Limb (tissue), 2 donors: ENCODE data around the gene CEP19.

Source experiments
- DNase-seq, 2 donors: peaks; one replicate each; pipeline ENCODE4 v3.0.0-alpha.2; 2016; ENCODE audit errors: extremely low spot score in 2 of 2

Gene CEP19

GRCh38 chr3:196712514-196713413, 714 bp upstream of the CEP19 start:
- peak; percentile 18 to 89 for DNase-seq

GRCh38 chr3:196708467-196708866, 3.6 kb downstream of the CEP19 start:
- no peak for DNase-seq

DNA sequence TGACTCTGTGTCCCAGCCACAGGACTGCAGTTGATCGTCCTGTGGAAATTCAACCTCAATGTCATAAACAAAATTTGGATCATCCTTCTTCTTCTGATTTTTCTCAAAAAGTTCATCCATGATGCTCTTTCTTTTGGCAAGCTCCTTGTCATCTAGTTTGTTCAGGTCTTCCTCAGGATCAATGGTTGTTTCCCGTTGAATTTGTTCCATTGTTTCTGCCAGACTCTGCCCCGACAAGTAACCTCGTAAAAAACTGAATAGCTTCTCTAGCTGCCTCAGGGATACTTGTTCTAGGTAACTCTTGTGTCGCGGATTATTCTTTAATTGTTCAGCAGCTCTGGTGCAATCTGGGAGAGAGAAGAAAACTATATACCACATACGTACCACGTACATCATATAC, 4.5 kb downstream of the CEP19 start:
- DNase-seq = no peak

- no peak for DNase-seq
Measured at GRCh38 chr3:196706731-196707130, 5.3 kb downstream of the CEP19 start.

DNA sequence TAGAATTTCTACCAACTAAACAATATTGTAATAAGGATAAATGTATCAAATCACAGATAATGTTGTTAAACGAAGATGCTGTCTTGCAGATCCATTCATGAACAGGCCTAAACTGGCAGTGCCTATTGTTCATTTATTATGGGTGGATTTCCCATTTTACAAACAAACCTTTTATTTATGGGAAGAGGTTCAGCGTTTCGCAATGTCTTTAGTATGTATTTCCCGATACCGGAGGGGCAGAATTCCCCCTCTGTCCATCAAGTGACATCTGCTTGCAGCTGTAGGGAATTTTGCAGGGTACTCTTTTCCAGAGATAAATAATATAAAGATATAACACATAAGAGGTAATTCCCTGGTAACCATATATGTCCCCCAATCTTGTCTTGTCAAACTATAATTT, 5.7 kb downstream of the CEP19 start:
- DNase-seq = no peak

DNA sequence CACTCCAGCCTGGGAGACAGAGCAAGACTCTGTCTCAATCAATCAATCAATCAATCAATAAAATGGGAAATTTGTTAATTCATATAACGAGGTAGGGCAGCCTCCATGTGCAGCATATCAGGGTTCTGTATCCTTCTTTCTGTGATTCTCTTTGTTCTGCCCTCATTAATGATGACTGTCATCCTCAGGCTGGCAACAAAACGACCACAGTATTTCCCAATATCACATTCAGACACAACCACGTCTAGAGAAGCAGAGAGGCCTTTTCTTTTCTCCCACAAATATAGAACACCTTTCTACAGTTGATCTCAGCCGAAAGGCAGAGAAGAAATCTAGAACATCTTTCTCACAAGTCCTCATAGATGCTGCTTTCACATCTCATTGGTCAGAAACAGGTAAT, 11.2 kb downstream of the CEP19 start:
- no peak for DNase-seq

DNA sequence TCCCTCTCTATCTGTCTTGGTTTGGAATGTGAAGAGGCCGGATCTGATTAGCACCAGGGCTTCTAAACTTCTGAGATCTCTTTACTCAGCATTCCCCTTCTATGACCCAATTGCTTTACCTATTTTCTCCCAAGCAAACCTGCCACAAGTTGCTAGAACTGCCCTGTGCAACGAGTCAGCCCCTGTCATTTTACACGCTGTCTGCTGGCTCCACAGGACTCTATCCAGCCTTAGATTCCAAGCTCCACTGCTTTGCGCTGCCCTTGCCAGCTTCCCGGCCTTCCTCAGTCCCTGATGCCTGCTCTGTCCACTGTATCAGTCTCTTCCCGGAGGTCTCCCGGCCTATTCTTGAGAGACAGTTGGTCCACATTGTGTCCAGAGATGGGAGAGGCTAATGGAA, 12.3 kb downstream of the CEP19 start:
- DNase-seq = no peak

- no peak for DNase-seq
Measured at GRCh38 chr3:196697270-196697669, 14.8 kb downstream of the CEP19 start.

- DNase-seq = no peak
Measured at GRCh38 chr3:196695849-196696226, 16.2 kb downstream of the CEP19 start.

- no peak for DNase-seq
Measured at GRCh38 chr3:196694941-196695848, 16.9 kb downstream of the CEP19 start.

DNA sequence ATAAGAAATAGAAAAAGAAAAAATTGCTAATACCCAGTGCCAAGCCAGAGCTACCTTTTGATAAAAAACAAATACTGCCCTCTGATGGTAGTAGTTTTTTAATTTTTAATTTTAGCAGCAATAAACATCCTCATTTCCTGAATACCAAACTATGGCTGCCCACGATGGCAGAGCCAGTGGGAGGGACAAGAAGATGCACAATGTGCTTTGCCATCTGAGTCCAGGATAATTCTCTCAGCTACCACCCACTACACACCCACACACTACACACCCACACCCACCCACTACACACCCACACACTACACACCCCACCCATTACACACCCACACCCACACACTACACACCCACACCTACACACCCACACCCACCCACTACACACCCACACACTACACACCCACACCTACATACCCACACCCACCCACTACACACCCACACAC, 17.8 kb downstream of the CEP19 start:
- no peak for DNase-seq

DNA sequence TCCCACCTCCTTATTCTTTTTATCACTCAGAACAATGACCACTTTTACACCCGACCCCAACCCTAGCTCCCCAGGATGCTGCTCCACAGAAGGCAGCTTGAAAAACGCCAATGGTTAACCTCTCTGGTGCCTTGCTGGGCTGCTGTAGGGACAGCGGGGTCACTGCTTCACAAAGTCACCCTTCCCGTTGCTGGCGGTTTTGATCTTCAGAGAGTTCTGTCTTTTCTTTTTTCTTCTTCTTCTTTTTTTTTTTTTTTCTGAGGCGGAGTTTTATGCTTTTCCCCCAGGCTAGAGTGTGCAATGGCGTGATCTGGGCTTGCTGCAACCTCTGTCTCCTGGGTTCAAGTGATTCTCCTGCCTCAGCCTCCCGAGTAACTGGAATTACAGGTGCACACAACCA, 20.7 kb downstream of the CEP19 start:
- DNase-seq = no peak

- DNase-seq = no peak
Measured at GRCh38 chr3:196689941-196690660, 21.9 kb downstream of the CEP19 start.

GRCh38 chr3:196688349-196688748, 23.7 kb downstream of the CEP19 start:
- no peak for DNase-seq

GRCh38 chr3:196686436-196686835, 25.6 kb downstream of the CEP19 start:
- DNase-seq = no peak

DNA sequence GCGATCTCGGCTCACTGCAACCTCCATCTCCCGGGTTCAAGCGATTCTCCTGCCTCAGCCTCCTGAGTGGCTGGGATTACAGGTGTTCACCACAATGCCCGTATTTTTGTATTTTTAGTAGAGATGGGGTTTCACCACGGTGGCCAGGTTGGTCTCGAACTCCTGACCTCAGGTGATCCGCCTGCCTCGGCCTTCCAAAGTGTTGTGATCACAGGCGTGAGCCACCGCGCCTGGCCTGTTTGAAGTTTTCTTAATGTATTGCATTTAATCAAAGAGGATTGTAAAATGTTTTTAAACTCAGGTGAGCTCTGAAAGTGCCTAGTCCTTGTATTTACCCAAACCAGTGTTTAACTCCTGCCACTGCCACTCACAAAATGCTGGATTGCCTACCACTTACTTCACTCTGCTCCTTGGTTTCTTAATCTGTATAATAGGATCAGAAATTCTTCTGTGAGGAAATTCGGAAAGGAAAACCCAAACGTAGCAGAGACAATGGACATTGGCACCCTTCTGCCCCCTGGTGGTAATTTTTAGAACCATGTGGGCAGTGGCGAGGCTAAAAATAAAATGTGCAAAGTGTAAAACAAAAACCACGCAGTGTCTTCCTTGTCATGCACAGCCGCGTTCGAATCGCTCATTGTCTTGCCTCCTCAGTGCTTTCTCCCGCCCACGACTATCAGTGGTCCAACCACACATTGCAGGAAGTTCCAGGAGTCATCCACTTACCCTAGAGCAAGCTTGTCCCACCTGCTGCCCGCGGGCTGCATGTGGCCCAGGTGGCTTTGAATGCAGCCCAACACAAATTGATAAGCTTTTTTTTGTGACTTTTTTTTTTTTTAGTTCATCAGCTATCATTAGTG, 27.3 kb downstream of the CEP19 start:
- peak; percentile 55 to 71 for DNase-seq

DNA sequence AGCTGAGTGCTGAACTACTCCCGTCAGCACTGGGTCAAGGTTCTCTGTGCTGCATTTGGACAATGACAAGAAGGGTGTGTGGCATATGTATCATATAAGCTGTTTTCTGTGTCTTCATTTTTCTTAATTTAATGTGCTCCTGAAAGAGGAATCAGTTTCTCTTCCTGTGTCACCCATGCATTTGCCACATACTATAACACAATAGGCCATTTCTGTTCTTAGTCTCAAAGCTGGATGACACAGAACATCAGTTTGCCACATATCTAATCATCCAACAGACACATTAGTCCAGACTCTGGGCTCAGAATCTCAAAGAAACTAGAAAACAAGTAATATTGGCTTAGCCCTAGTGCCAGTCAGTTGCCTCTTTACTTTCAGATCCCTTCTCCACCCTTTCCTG, 34.1 kb downstream of the CEP19 start:
- no peak for DNase-seq

GRCh38 chr3:196677353-196677752, 34.7 kb downstream of the CEP19 start:
- no peak for DNase-seq

DNA sequence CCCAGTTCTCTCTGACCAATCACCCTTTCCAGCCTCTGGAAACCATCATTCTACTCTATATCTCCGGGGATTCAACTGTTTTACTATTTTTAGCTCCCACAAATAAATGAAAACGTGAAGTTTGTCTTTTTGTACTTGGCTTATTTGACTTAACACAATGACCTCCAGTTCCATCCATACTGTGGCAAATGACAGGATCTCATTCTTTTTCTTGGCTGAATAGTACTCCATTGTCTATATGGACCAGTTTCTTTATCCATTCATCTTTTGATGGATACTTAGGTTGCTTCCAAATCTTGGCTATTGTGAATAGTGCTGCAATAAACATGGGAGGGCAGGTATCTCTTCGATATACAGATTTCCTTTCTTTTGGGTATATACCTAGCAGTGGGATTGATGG, 38.4 kb downstream of the CEP19 start:
- DNase-seq = no peak

DNA sequence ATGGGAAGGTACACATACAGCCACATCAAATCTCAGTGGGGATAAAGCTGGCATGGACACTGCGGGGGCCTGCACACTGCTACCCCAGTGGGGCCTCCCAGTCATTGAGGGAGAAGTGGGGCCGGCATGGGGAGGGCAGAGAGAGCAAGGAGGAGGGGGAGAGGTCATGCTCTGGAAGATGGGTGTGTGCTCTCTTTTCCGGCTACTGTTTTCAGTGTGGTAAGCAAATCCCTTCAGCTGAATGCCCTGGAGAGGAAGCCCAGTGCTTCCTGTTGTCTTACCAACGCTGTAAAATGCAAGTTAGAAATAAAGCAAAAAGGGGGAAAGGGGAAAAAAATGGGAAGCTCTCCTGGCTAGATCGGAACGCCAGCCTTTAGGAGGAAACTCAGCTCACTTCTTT, 41.7 kb downstream of the CEP19 start:
- no peak for DNase-seq
